HG03280 (cell line): Measurements from ENCODE around the gene RAB11FIP4.

Experiments
- ATAC-seq: cut with Tn5 transposase; IDR thresholded peaks from one replicate; pipeline ENCODE4 v1.9.1; 2021; ENCODE audit warnings: mild to moderate bottlenecking, moderate library complexity; ENCODE audit not compliant: unreplicated experiment

RAB11FIP4 gene

DNA sequence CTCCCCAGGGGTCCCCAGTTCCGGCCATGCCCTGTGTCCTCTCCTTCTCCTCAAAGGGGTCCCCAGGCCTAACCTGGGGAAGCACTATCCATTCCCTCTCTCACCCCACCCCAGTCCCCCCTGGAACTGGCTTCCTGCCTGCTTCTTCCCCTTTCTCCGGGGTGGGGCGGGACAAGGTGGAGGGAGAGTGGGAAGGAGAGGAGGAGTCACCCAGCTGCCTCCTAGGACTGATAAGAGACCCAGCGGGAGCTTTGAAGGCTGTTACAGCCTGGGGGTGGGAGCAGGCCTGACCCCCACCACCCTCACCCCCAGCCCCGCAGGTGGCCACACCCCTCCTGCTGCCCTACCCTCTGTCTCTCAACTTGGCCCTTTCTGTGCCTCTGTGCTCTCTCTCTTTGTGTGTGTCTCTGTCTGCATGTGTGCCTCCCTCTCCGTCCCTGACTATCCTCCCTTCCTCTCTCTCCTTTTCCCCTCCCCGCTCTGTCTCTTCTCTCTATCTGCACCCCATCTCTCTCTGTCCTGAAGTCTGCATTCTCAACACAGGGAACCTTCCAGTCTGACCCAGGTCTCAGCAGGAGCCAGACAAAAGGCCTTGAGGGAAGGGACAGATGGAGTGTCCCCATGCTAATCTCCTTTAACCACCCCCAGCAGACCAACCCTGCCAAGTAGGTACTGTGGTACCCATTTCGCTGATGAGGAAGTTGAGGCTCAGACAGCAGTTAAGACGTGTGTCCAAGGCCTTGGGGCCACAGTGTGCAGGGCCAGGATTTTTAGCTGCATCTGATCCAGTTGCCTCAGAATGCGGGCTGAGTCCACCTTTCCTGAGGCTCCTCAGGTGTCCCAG, 66.1 kb downstream of the RAB11FIP4 start:
- ATAC-seq = no peak

DNA sequence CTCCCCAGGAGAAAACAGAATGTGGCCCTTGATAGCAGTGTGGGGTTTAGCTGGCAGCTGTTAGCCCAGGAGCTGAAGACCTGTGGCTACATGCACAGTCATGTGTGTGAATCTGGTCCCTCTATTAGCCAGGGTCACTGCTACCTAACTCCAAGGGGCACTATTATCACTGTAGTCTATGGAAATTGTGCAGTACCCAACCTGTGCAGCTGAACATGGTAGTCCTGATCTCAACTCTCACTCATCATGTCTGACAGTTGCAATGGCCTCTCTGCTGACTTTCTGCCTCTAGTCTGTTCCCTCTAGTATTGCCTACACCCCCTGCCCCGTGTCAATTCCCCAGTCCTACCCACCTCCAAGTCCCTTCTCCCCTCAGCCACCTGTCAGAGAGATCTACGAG, 67.4 kb downstream of the RAB11FIP4 start:
- no peak for ATAC-seq

- ATAC-seq = no peak
Measured at GRCh38 chr17:31459716-31460115, 68.2 kb downstream of the RAB11FIP4 start.

GRCh38 chr17:31460226-31460721, 68.8 kb downstream of the RAB11FIP4 start:
- ATAC-seq = no peak

GRCh38 chr17:31461227-31461810, 69.8 kb downstream of the RAB11FIP4 start:
- ATAC-seq = no peak

DNA sequence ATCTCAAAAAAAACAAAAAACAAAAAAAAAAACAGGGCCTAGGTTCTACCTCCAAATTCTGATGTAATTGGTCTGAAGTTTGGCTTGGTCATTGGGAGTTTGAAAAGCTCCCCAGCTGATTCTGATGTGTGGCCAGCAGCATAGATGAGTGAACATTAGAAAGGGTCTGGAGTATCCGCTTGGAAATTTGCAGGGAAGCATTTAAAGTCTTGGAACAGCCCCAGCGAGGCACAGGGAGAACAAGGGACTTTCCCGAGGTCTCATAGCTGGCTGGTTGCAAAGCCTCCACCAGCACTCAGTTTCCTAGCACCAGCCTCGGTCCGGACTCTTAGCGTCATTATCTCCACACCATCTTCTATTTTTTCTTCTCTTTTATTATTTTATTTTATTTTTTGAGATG, 70.8 kb downstream of the RAB11FIP4 start:
- no peak for ATAC-seq

DNA sequence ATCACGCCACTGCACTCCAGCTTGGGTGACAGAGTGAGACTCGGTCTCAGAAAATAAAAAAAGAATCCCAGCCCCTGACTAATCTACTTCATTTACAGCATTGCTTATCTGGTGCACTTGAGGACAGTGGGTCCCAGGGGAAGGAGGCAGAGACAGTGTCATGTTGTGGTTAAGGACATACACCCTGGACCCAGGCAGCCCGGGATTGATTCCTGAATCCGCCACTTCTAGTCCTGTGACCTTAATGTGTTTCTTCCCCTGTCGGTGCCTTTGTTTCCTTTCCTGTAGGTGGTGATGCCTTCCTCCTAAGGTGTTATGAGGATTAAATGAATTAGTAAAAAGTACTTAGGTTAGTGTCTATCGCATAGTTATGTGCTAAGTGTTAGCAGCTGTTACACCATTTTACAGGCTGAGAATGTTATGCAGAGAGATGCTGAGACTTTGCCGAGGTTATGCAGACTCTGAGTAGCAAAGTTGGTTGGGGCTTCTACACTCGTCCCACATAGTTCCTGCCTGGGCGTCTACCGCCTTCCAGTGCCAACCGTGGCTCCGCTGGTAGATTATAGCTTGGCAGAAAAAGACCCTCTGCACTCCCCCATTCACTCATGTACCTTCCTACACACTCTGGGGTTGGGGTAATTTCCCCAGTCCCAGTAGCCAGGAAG, 74.8 kb downstream of the RAB11FIP4 start:
- ATAC-seq = no peak

DNA sequence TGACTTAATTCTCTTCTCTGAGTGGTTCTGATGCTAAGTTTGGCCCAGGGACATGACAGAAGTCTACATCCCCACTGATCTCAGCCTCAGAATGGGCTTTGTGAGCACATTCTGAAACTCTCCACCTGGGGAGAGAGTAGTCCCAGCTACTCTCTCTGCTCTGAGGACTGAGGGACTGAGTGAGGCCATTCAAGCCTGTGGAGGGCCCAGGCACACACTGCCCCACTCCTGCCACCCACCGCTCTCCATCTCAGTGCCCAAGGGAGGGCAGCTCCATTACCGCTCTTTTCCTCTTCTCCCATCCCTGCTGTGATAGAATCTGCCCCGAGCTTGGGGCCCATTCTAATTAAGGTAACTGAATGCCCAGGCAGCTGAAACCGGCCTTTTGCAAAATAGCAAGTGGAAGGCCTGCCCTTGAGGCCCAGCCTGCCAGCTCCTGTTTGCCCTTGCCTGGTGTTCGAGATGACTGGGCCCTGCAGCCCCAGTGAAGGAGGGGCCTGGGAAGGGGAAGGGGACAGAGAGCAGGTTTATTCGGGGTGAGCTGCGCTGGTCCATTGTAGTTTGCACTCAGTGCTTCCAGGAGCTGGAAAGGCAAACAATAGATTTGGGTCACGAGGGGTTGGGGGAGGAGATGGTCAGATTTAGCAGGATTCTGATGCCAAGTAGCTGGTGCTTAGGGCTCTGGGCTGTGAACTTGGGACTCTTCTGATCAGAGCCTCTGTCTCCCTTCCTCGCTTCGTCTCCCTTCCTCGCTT, 76.2 kb downstream of the RAB11FIP4 start:
- ATAC-seq = no peak

- no peak for ATAC-seq
Measured at GRCh38 chr17:31469959-31470358, 78.5 kb downstream of the RAB11FIP4 start.

DNA sequence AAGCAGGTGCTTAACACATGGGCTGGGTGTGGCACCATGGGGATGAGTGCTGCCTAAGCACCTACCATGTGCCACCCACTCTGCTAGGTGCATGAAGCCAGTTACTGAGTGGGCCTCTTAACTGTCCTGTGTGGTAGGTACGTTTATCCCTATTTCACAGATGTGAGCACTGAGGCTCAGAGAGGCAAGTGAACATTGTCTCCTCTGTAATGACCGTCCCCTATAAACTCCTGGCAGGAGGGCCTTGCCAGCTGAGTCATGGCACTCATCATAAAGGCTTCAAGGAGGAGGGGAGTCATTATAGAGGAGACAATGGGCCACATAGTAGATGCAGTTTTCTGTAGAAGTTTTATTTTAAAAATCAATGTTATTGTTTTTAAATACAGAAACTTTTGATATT, 79.1 kb downstream of the RAB11FIP4 start:
- ATAC-seq = no peak

DNA sequence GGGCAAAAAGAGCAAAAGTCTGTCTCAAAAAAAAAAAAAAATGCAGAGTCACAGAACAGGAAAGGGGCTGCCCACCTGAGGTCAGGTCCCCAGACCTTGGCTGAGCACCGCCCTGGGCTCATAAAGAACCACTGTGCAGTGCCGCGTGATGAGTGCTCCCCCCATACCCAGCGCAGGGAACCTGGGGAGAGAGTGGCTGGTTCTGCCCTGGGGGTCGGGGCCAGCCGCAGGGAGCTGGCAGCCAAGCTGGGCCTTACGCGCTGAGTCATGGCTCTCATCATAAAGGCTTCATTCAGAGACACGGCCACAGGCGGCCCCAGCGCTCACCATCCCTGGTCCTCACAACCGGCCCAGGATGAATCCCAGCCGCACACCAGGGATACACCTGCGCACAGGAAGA, 80.7 kb downstream of the RAB11FIP4 start:
- ATAC-seq = no peak

- no peak for ATAC-seq
Measured at GRCh38 chr17:31475378-31476162, 84.1 kb downstream of the RAB11FIP4 start.

GRCh38 chr17:31476525-31477416, 85.3 kb downstream of the RAB11FIP4 start:
- ATAC-seq = no peak

DNA sequence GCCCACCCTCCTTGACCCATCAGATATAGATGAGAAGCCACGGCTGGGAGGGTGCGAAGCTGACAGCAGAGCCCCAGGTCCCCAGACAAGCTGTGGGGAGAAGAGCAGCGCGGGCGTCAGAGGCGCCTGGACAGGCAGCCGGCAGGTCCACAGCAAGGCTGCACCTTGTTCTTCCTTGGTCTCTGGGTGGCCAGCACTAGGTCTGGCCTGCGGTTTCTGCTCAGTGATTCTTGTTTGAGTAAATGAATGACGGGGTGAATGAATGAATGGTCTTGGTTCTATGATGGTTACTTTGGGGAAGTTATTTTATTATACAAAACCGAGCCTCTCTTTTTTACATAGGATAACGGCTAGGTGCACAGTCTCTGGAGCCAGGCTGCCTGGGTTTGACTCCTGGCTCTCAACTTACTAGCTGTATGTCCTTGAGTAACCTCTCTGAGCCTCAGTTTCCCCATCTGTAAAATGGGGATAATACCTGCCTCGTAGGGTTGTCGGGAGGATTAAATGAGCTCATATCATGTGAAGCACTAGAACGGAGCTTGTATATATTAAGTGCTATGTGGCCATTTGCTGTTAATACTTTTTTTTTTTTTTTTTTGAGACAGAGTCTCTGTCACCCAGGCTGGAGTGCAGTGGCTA, 86.1 kb downstream of the RAB11FIP4 start:
- no peak for ATAC-seq

DNA sequence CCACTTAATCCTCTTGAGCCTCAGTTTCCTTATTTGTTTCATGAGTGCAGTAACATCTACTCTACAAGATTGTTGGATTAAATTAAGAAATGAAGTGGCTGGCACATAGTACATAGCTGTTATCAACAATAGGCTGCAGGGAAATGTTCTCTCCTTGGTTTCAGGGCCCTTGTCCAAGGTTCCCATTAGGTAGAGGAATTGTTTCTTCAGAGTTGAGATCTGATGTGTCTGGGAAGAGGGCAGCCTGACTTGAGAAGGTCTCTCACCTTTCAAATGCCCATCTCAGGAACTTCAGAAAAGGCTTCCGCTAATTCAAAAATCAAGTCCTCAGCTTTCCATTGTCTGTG, 87.6 kb downstream of the RAB11FIP4 start:
- ATAC-seq = no peak

DNA sequence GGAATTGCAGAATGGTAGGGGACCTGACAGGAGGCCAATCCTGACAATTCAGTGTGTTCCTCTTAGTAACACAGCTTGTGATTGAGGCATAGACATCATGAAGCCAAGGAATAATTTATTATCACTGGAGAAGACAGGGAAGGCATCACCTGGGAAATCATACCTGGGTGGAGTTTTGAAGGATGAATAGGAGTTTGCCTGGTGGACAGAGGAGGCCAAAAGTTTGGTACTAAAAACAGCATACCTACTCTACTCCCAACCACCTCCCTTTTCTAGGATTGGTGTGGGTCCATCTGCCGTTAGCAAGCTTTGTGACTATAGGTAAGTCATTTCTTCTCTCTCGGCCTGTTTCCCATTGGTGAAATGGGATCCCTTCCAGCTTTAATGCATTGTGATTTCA, 88.0 kb downstream of the RAB11FIP4 start:
- ATAC-seq = no peak

- no peak for ATAC-seq
Measured at GRCh38 chr17:31480067-31480466, 88.6 kb downstream of the RAB11FIP4 start.

DNA sequence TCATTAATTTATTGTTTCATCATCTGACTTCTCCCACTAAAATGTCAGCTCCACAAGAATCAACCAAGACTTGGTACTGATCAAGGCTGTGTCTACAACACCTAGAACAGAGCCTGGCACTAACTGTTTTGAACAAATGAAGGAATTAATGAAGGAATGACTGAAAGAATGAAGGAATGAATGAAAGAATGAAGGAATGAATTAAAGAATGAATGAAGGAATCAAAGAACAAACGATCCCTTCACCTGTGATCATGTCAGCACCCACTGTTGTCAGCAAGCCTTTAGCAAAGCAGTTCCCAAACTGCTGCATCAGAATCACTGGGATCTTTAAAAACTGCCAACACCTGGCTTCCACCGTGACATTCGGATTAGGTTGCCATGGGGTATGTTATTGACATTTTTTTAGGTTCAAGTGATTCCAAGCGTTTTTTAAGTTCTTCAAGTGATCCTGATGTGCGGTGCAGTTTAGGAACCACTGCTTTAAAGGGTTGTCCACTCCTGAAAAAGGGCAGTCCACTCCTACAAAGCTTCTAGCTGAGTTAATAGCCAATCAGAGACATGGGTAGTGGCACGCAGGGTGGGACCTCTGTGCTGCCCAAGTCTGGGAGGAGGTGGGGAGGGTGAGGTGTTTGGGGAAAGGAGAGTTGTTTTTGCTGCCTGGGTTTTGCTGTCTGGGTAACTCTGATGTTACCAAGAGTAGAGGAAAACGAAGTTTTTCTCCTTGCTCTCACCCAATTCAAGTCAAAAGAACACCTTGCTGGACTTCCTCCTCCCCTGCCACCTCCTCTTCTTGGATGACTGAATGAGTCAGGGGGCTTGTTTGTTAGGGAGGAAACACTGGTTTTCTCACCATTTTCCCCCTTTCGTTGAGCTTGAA, 89.7 kb downstream of the RAB11FIP4 start:
- ATAC-seq = no peak
